GM08714 (cell line): ENCODE results near the gene HIPK2.

Experiments
- H3K4me3 ChIP-seq: fragments of 200-500 bp; sonication (Bioruptor generic); 2 replicates; pipeline ENCODE4 v1.5.1; 2014; ENCODE audit warnings: mild to moderate bottlenecking, low read length, inconsistent platforms
- ZNF274 ChIP-seq: IDR thresholded peaks from 2 replicates; pipeline ENCODE4 v1.6.1; 2012; ENCODE audit warnings: mild to moderate bottlenecking, low read depth, low read length

Gene HIPK2

GRCh38 chr7:139594090-139594489 lies 183.7 kb downstream of the HIPK2 start:
- H3K4me3 ChIP-seq: no peak overlapping the region
- TF ChIP-seq ZNF274: no peak

- no peak for TF ChIP-seq ZNF274
- H3K4me3 ChIP-seq: no peak overlapping the region
Measured at GRCh38 chr7:139592801-139593461, 184.9 kb downstream of the HIPK2 start.

- H3K4me3 ChIP-seq: no peak overlapping the region
- no peak for TF ChIP-seq ZNF274
Measured at GRCh38 chr7:139591550-139592195, 186.1 kb downstream of the HIPK2 start.

GRCh38 chr7:139589474-139589873 lies 188.3 kb downstream of the HIPK2 start:
- TF ChIP-seq ZNF274: no peak
- H3K4me3 ChIP-seq: no peak overlapping the region

- H3K4me3 ChIP-seq: no peak overlapping the region
- TF ChIP-seq ZNF274: no peak
Measured at GRCh38 chr7:139588632-139589031, 189.2 kb downstream of the HIPK2 start.

GRCh38 chr7:139587535-139587934 lies 190.3 kb downstream of the HIPK2 start:
- no peak overlapping the region for H3K4me3 ChIP-seq
- no peak for TF ChIP-seq ZNF274

- no peak overlapping the region for H3K4me3 ChIP-seq
- no peak for TF ChIP-seq ZNF274
Measured at GRCh38 chr7:139586286-139586685, 191.5 kb downstream of the HIPK2 start.

- TF ChIP-seq ZNF274: no peak
- H3K4me3 ChIP-seq: no peak overlapping the region
Measured at GRCh38 chr7:139585042-139585441, 192.8 kb downstream of the HIPK2 start.

GRCh38 chr7:139583826-139584553 lies 193.8 kb downstream of the HIPK2 start:
- TF ChIP-seq ZNF274: no peak
- H3K4me3 ChIP-seq: no peak overlapping the region

GRCh38 chr7:139582671-139583155 lies 195.1 kb downstream of the HIPK2 start:
- TF ChIP-seq ZNF274: no peak
- no peak overlapping the region for H3K4me3 ChIP-seq

- no peak for TF ChIP-seq ZNF274
- H3K4me3 ChIP-seq: no peak overlapping the region
Measured at GRCh38 chr7:139582130-139582650, 195.6 kb downstream of the HIPK2 start.

- no peak overlapping the region for H3K4me3 ChIP-seq
- no peak for TF ChIP-seq ZNF274
Measured at GRCh38 chr7:139580435-139580834, 197.4 kb downstream of the HIPK2 start.

- no peak for TF ChIP-seq ZNF274
- H3K4me3 ChIP-seq: no peak overlapping the region
Measured at GRCh38 chr7:139576179-139576973, 201.4 kb downstream of the HIPK2 start.

GRCh38 chr7:139575338-139575680 lies 202.5 kb downstream of the HIPK2 start:
- TF ChIP-seq ZNF274: no peak
- no peak overlapping the region for H3K4me3 ChIP-seq
